Thoracic aorta (tissue), 2 donors: ENCODE data around the gene TRPM3. TPM values are rescaled to one million over a fixed set of nuclear protein-coding genes. Genes with fewer than 3 reads are reported as not detected.
"Not testable (repeated sequence)": the region's sequence is repeated elsewhere in the genome, so short reads cannot be mapped to it uniquely, and the experiment has no call there.

Experiments used
- ATAC-seq: fragments of 150-250 bp; one replicate; pipeline ENCODE4 v1.8.0; 2017; ENCODE audit warnings: low read depth; ENCODE audit not compliant: insufficient number of reproducible peaks, low FRiP score
- DNase-seq: peaks from one replicate; pipeline ENCODE4 v3.0.0-alpha.2; 2020; ENCODE audit warnings: low spot score
- H3K27ac ChIP-seq, 2 donors: fragments of 200-600 bp; sonication (generic); 1 replicate in 1 of 2; 2 replicates in 1 of 2; pipeline ENCODE4 v1.5.1; 2016; ENCODE audit warnings: mild to moderate bottlenecking in 2 of 2, moderate library complexity in 2 of 2
- H3K27me3 ChIP-seq: fragments of 200-600 bp; sonication (generic); replicated peaks from 2 replicates; pipeline ENCODE4 v1.6.0; 2016; ENCODE audit warnings: mild to moderate bottlenecking; ENCODE audit not compliant: insufficient read depth
- H3K36me3 ChIP-seq: fragments of 200-600 bp; sonication (generic); one replicate; pipeline ENCODE4 v1.5.1; 2016
- H3K4me1 ChIP-seq, 2 donors: fragments of 200-600 bp; sonication (generic); 1 replicate in 1 of 2; 2 replicates in 1 of 2; pipeline versions ENCODE4 v1.5.1 to v1.6.0; 2016; ENCODE audit warnings: low read depth in 2 of 2, mild to moderate bottlenecking in 1 of 2; ENCODE audit not compliant: control insufficient read depth in 1 of 2
- H3K4me3 ChIP-seq: fragments of 200-600 bp; sonication (generic); 2 replicates; pipeline ENCODE4 v1.5.1; 2016; ENCODE audit warnings: mild to moderate bottlenecking
- H3K9me3 ChIP-seq: fragments of 200-600 bp; sonication (generic); 2 replicates; pipeline ENCODE4 v1.5.1; 2016
- CTCF ChIP-seq: fragments of 200-600 bp; sonication (generic); IDR thresholded peaks from one replicate; pipeline ENCODE4 v1.5.1; 2019; ENCODE audit warnings: antibody characterized with exemption
- total RNA-seq, 2 donors: library from RNA; depleted of rRNA; stranded (reverse); fragments of >200 nt; gene quantifications; one replicate each; pipeline versions ENCODE4 v1.1.0 to v1.2.3, GENCODE V29; 2016

TRPM3 gene
- total RNA-seq, 2 donors from 2014 or later, result 2.1 to 5.0 TPM

GRCh38 chr9:70749066-70749465 is 372.4 kb downstream of the TRPM3 start:
- no peaks in the 10 kb centered on the region for H3K36me3 ChIP-seq
- no peaks in the 10 kb centered on the region for H3K27me3 ChIP-seq
- TF ChIP-seq CTCF, result no peak
- DNase-seq, result no peak
- ATAC-seq, result no peak
- H3K4me3 ChIP-seq, result no peak overlapping the region
- H3K9me3 ChIP-seq, result no peaks in the 10 kb centered on the region
- H3K4me1 ChIP-seq, result no peaks in the 10 kb centered on the region
- H3K27ac ChIP-seq, result no peak overlapping the region

- DNase-seq, result no peak
- Histone ChIP-seq H3K4me3 (no peak overlapping the region), H3K36me3 (no peaks in the 10 kb centered on the region), H3K9me3 (no peaks in the 10 kb centered on the region), H3K4me1 (no peaks in the 10 kb centered on the region), H3K27ac (no peak overlapping the region), H3K27me3 (no peaks in the 10 kb centered on the region)
- TF ChIP-seq CTCF, result no peak
- ATAC-seq, result no peak
Observed at GRCh38 chr9:70747261-70747718, 374.1 kb downstream of the TRPM3 start.

- no peak for DNase-seq
- Histone ChIP-seq H3K4me1 (no peaks in the 10 kb centered on the region), H3K27me3 (no peaks in the 10 kb centered on the region), H3K9me3 (no peaks in the 10 kb centered on the region), H3K27ac (no peak overlapping the region), H3K4me3 (no peak overlapping the region), H3K36me3 (no peaks in the 10 kb centered on the region)
- no peak for TF ChIP-seq CTCF
- no peak for ATAC-seq
Observed at GRCh38 chr9:70746760-70747159, 374.7 kb downstream of the TRPM3 start.

- ATAC-seq, result no peak
Observed at GRCh38 chr9:70746316-70746715, 375.1 kb downstream of the TRPM3 start.

GRCh38 chr9:70724794-70725193 is 396.6 kb downstream of the TRPM3 start:
- DNase-seq, H3K27me3 ChIP-seq, H3K27ac ChIP-seq, ATAC-seq, H3K9me3 ChIP-seq, H3K4me1 ChIP-seq, H3K4me3 ChIP-seq, H3K36me3 ChIP-seq: not testable (repeated sequence)

More at GRCh38 chr9:70746316-70746715, 375.1 kb downstream of the TRPM3 start:
- Histone ChIP-seq H3K4me1 (no peaks in the 10 kb centered on the region), H3K9me3 (no peaks in the 10 kb centered on the region), H3K27me3 (no peaks in the 10 kb centered on the region), H3K4me3 (no peak overlapping the region), H3K27ac (no peak overlapping the region), H3K36me3 (no peaks in the 10 kb centered on the region)
- no peak for DNase-seq
- TF ChIP-seq CTCF, result no peak

- not testable (repeated sequence) for DNase-seq, H3K9me3 ChIP-seq, H3K36me3 ChIP-seq, H3K4me1 ChIP-seq, H3K27me3 ChIP-seq, H3K27ac ChIP-seq, H3K4me3 ChIP-seq, ATAC-seq
Observed at GRCh38 chr9:70724025-70724424, 397.4 kb downstream of the TRPM3 start.

- H3K27me3 ChIP-seq, ATAC-seq, H3K36me3 ChIP-seq, H3K27ac ChIP-seq, H3K4me3 ChIP-seq, H3K4me1 ChIP-seq, DNase-seq, H3K9me3 ChIP-seq: not testable (repeated sequence)
Observed at GRCh38 chr9:70706797-70707196, 414.6 kb downstream of the TRPM3 start.
